OCI-LY1 (cell line): ENCODE results near the gene HEXD.

Experiments used
- H2AFZ ChIP-seq: fragments of 200-600 bp; sonication (generic), shearing (Covaris generic); 2 replicates; pipeline ENCODE4 v1.6.0; 2014; ENCODE audit warnings: antibody characterized with exemption, mild to moderate bottlenecking, low read length
- H3F3A ChIP-seq: fragments of 200-600 bp; sonication (generic), shearing (Covaris generic); 2 replicates; pipeline ENCODE4 v1.6.0; 2014; ENCODE audit warnings: mild to moderate bottlenecking, antibody characterized with exemption, low read length, moderate library complexity; ENCODE audit not compliant: insufficient read depth
- H3K27ac ChIP-seq: fragments of 200-600 bp; sonication (generic); 2 replicates; pipeline ENCODE4 v1.5.1; 2014; ENCODE audit warnings: low read length, mixed run types, mild to moderate bottlenecking, low read depth; ENCODE audit not compliant: poor library complexity, severe bottlenecking
- H3K27me3 ChIP-seq: fragments of 200-600 bp; sonication (generic); 2 replicates; pipeline ENCODE4 v1.6.0; 2014; ENCODE audit warnings: antibody characterized with exemption, mild to moderate bottlenecking, low read length, moderate library complexity; ENCODE audit not compliant: insufficient read depth
- H3K36me3 ChIP-seq: fragments of 200-600 bp; sonication (generic); 2 replicates; pipeline ENCODE4 v1.6.1; 2014; ENCODE audit warnings: mild to moderate bottlenecking, antibody characterized with exemption, low read length, moderate library complexity, mixed read lengths; ENCODE audit not compliant: insufficient read depth
- H3K4me1 ChIP-seq: fragments of 200-600 bp; sonication (generic); 2 replicates; pipeline ENCODE4 v1.5.1; 2014; ENCODE audit warnings: mild to moderate bottlenecking, low read length, moderate library complexity; ENCODE audit not compliant: insufficient read depth, severe bottlenecking
- H3K4me2 ChIP-seq: fragments of 200-600 bp; sonication (generic), shearing (Covaris generic); 2 replicates; pipeline ENCODE4 v1.6.1; 2014; ENCODE audit warnings: low read length
- H3K4me3 ChIP-seq: fragments of 200-600 bp; sonication (generic); 2 replicates; pipeline ENCODE4 v1.5.1; 2014; ENCODE audit warnings: low read length, low read depth, mild to moderate bottlenecking, mixed read lengths; ENCODE audit not compliant: poor library complexity, severe bottlenecking
- H3K79me2 ChIP-seq: fragments of 200-600 bp; shearing (Covaris generic); 2 replicates; pipeline ENCODE4 v1.6.1; 2016; ENCODE audit warnings: mixed run types, low read length, mixed read lengths; ENCODE audit not compliant: insufficient read depth
- H3K9ac ChIP-seq: fragments of 200-600 bp; sonication (generic), shearing (Covaris generic); 2 replicates; pipeline ENCODE4 v1.6.1; 2014; ENCODE audit warnings: mild to moderate bottlenecking, low read length, mixed read lengths
- H3K9me2 ChIP-seq: fragments of 200-600 bp; sonication (generic), shearing (Covaris generic); 2 replicates; pipeline ENCODE4 v1.6.1; 2014; ENCODE audit warnings: low read depth, mild to moderate bottlenecking, low read length, mixed read lengths
- H3K9me3 ChIP-seq: fragments of 200-600 bp; shearing (Covaris generic); 2 replicates; pipeline ENCODE4 v1.6.1; 2014; ENCODE audit warnings: low read length, mixed read lengths
- H4K20me1 ChIP-seq: fragments of 200-600 bp; sonication (generic), shearing (Covaris generic); 2 replicates; pipeline ENCODE4 v1.6.0; 2016; ENCODE audit warnings: mild to moderate bottlenecking, low read length; ENCODE audit not compliant: insufficient read depth
- CTCF ChIP-seq: fragments of 200-600 bp; sonication (generic), shearing (Covaris generic); IDR thresholded peaks from 2 replicates; pipeline ENCODE4 v1.5.1; 2017; ENCODE audit warnings: mild to moderate bottlenecking, antibody characterized with exemption, low read length, moderate library complexity, mixed read lengths
- EZH2 ChIP-seq: fragments of 200-600 bp; sonication (generic), shearing (Covaris generic); IDR thresholded peaks from 2 replicates; pipeline ENCODE4 v1.8.0; 2017; ENCODE audit warnings: borderline replicate concordance, mixed run types, mild to moderate bottlenecking, antibody characterized with exemption, low read length, moderate library complexity, mixed read lengths

The HEXD gene

DNA sequence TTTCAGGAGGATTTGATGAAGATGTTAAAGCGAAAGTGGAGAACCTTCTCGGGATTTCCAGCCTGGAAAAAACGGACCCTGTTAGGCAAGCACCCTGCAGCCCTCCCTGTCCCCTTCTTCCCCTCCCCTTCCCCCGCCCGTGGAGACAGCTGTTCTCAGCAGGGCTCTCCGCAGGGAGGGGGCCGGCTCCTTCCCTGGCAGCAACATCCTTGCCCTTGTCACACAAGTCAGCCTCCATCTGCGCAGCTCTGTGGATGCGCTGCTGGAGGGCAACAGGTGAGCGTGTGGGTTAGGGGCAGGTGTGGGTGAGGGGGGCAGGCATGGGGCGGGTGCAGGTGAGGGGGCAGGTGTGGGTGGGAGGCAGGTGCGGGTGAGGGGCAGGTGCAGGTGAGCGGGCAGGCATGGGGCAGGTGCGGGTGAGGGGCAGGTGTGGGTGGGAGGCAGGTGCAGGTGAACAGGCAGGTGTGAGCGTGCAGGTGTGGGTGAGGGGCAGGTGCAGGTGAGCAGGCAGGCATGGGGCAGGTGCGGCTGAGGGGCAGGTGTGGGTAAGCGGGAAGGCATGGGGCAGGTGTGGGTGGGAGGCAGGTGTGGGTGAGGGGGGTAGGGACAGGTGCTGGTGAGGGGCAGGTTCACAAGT, 23.0 kb downstream of the HEXD start:
- Histone ChIP-seq H3K36me3 (peaks cover 61% of the 10 kb centered on the region), H3K27ac (peak overlapping the region; percentile 82), H3K9ac (peak overlapping the region; percentile 19; the same call in 1 of the 2 replicates), H3K79me2 (no peaks in the 10 kb centered on the region), H3K27me3 (no peaks in the 10 kb centered on the region), H3K9me3 (no peaks in the 10 kb centered on the region), H3K4me1 (peaks cover 45% of the 10 kb centered on the region), H3K9me2 (no peaks in the 10 kb centered on the region), H3K4me2 (peak overlapping the region; percentile 43), H2AFZ (no peak overlapping the region), H4K20me1 (no peaks in the 10 kb centered on the region), H3F3A (peaks cover 9% of the 10 kb centered on the region; the same call in 1 of the 2 replicates), H3K4me3 (no peak overlapping the region)
- TF ChIP-seq CTCF: no peak
- TF ChIP-seq EZH2: no peak

DNA sequence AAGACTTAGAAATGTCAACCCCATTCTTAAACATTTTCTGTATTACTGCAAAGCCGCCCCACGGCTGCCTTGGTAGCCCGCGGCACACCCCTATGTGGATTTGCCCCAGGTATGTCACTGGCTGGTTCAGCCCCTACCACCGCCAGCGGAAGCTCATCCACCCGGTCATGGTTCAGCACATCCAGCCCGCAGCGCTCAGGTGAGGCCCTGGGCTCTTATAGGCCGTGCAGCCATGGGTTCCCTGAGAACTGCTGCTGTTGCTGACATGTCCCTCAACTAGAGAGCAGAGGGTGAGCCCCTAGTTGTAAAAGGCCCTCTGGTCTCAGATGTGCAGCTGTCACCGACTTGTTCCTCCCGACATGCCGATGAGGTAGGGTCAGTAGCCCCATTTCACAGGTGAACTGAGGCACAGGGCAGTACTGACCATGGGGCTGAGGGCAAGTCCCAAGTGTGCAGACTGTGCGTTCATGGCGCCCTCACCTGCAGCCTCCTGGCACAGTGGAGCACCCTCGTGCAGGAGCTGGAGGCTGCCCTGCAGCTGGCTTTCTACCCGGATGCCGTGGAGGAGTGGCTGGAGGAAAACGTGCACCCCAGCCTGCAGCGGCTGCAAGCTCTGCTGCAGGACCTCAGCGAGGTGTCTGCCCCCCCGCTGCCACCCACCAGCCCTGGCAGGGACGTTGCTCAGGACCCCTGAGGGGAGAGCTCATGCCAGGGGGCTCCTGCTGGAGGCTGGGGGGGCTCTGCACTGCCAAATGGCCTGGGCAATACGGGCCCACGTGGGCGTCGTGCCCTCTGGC, 23.7 kb downstream of the HEXD start:
- peak overlapping the region; percentile 4; the same call in 1 of the 2 replicates for H3K4me2 ChIP-seq
- H3K9me2 ChIP-seq: no peaks in the 10 kb centered on the region
- H3K36me3 ChIP-seq: peaks cover 68% of the 10 kb centered on the region
- H2AFZ ChIP-seq: no peak overlapping the region
- no peaks in the 10 kb centered on the region for H3K9me3 ChIP-seq
- peaks cover 9% of the 10 kb centered on the region; the same call in 1 of the 2 replicates for H3F3A ChIP-seq
- H3K9ac ChIP-seq: no peak overlapping the region
- no peaks in the 10 kb centered on the region for H3K27me3 ChIP-seq
- TF ChIP-seq EZH2 (no peak), CTCF (no peak)
- H3K4me3 ChIP-seq: no peak overlapping the region
- H3K79me2 ChIP-seq: no peaks in the 10 kb centered on the region
- peak overlapping the region; percentile 82 for H3K27ac ChIP-seq
- no peaks in the 10 kb centered on the region for H4K20me1 ChIP-seq
- peaks cover 52% of the 10 kb centered on the region for H3K4me1 ChIP-seq

- Histone ChIP-seq H4K20me1 (no peaks in the 10 kb centered on the region), H3K4me2 (no peak overlapping the region), H3K9me2 (no peaks in the 10 kb centered on the region), H3K9me3 (no peaks in the 10 kb centered on the region), H2AFZ (no peak overlapping the region), H3K79me2 (peaks cover 4% of the 10 kb centered on the region; the same call in 1 of the 2 replicates), H3K36me3 (peaks cover 71% of the 10 kb centered on the region), H3K4me1 (peaks cover 56% of the 10 kb centered on the region), H3K27me3 (no peaks in the 10 kb centered on the region), H3K4me3 (no peak overlapping the region), H3F3A (peaks cover 9% of the 10 kb centered on the region; the same call in 1 of the 2 replicates), H3K27ac (peak overlapping the region; percentile 82), H3K9ac (no peak overlapping the region)
- TF ChIP-seq EZH2: no peak
- TF ChIP-seq CTCF: no peak
Observed at GRCh38 chr17:82442643-82443464, 24.7 kb downstream of the HEXD start.
